ENCODE results near the gene UBAC1.

GRCh38 chr9:135997090-135998015, 36.2 kb upstream of the UBAC1 start:
- TF ChIP-seq POLR2A (IDR thresholded peaks at IDR 0.05; ENCODE audit: low read length): no peak
- TF ChIP-seq GATA1 (IDR thresholded peaks at IDR 0.05; ENCODE audit: low read depth, low read length): no peak

Data from erythroblast (primary cell).